Sigmoid colon (tissue), 4 donors: ENCODE measurements around the gene SMIM24.

ENCODE experiments used
- CTCF ChIP-seq, 4 experiments: fragments of 450-650 bp in 3 of 4; fragments of 200-600 bp in 1 of 4; IDR thresholded peaks; one replicate each; pipeline ENCODE4 v1.5.1; 2016 to 2019; ENCODE audit warnings: antibody characterized with exemption in 4 of 4, mild to moderate bottlenecking in 3 of 4, moderate library complexity in 2 of 4
- POLR2AphosphoS5 ChIP-seq, 4 donors: sonication (generic); formaldehyde crosslinking; IDR thresholded peaks; one replicate each; pipeline ENCODE4 v1.6.1; 2017; ENCODE audit warnings: antibody characterized with exemption in 4 of 4

DNA sequence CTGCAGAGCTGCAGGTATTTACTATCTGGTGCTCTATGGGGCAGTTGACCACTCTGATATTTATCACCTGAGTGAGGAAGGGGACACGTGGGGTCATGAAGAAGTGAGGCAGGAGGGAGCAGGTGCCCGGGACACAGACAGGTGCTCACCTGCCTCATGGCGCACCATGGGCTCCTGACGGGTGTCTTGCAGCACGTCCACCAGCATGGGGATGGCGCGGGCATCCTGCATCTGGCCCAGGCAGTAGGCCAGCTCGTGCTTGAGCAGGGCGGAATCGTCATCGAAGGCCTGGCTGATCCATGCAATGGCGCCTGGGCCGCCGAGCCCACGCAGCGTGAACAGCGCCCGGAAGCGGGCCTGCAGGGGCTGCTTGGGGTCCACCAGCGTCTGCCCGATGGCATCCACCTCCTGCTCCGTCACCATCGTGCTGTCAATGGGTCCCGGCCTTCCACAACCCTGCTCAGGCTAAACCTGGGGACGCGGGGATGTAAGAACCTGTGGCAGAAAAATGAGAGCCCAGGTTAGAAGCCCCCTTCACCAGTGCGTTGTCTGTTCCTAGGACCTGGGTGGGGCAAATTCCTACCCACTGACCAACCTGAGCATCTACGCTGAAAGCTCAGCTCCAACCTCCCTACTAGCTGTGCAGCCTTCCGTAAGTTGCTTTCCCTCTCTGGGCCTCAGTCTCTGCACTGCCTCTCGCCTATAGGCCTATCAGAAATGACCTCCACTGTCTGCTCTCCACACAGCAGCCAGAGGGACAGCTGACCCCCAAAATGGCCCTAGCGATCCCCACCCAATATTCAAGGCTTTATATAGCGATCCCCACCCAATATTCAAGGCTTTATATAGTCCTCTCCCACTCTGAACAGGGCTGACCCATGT, 16.3 kb upstream of the SMIM24 start:
- TF ChIP-seq CTCF (IDR thresholded peaks at IDR 0.05) = no peak
- TF ChIP-seq POLR2AphosphoS5 (IDR thresholded peaks at IDR 0.05) = no peak
